MM.1S (cell line): Measurements from ENCODE around the gene TMCO4.

Source experiments
- EZH2 ChIP-seq: fragments of 300-600 bp; sonication (generic); optimal IDR thresholded peaks from 2 replicates; pipeline ENCODE3; 2017; ENCODE audit warnings: low read depth, mild to moderate bottlenecking, antibody characterized with exemption, low read length, mixed read lengths
- TF ChIP-seq, protein P1 (sequence below): fragments of 300-600 bp; sonication (generic); IDR thresholded peaks from 2 replicates; pipeline ENCODE4 v1.5.1; 2016; ENCODE audit warnings: antibody characterized with exemption, low read length, mixed read lengths

GRCh38 chr1:19814681-19815503 is 15.2 kb upstream of the TMCO4 start, which contains the start of gene RNF186:
- TF ChIP-seq, protein P1, sequence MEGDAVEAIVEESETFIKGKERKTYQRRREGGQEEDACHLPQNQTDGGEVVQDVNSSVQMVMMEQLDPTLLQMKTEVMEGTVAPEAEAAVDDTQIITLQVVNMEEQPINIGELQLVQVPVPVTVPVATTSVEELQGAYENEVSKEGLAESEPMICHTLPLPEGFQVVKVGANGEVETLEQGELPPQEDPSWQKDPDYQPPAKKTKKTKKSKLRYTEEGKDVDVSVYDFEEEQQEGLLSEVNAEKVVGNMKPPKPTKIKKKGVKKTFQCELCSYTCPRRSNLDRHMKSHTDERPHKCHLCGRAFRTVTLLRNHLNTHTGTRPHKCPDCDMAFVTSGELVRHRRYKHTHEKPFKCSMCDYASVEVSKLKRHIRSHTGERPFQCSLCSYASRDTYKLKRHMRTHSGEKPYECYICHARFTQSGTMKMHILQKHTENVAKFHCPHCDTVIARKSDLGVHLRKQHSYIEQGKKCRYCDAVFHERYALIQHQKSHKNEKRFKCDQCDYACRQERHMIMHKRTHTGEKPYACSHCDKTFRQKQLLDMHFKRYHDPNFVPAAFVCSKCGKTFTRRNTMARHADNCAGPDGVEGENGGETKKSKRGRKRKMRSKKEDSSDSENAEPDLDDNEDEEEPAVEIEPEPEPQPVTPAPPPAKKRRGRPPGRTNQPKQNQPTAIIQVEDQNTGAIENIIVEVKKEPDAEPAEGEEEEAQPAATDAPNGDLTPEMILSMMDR = no peak
- TF ChIP-seq EZH2 = no peak
